Adrenal gland (tissue), 12 donors: ENCODE data around the gene NEK2. TPM values are rescaled to one million over a fixed set of nuclear protein-coding genes. Genes with fewer than 3 reads are reported as not detected.

Experiments
- DNase-seq, 7 donors: peaks; one replicate each; pipeline ENCODE4 v3.0.0-alpha.2; 2019 to 2020
- H3K27ac ChIP-seq, 5 donors: fragments of 200-600 bp; sonication (generic) in 4 of 5; 1 replicate in 3 of 5; 2 replicates in 2 of 5; pipeline versions ENCODE4 v1.5.1 to v1.8.0; 2016 to 2020; ENCODE audit warnings: mild to moderate bottlenecking in 1 of 5
- H3K27me3 ChIP-seq: fragments of 200-600 bp; 2 replicates; pipeline ENCODE4 v1.8.0; 2021
- H3K36me3 ChIP-seq, 2 donors: fragments of 200-600 bp; replicated peaks in 1 of 2; 1 replicate in 1 of 2; 2 replicates in 1 of 2; pipeline versions ENCODE4 v1.5.1 to v1.8.0; 2018 to 2022
- H3K4me1 ChIP-seq, 2 donors: fragments of 200-600 bp; replicated peaks in 1 of 2; 1 replicate in 1 of 2; 2 replicates in 1 of 2; pipeline versions ENCODE4 v1.5.1 to v1.8.0; 2018 to 2021
- H3K4me3 ChIP-seq, 4 donors: fragments of 200-600 bp; sonication (generic) in 3 of 4; one replicate each; pipeline ENCODE4 v1.5.1; 2016 to 2018
- H3K9me3 ChIP-seq, 3 donors: fragments of 200-600 bp; sonication (generic) in 1 of 3; replicated peaks in 1 of 3; 1 replicate in 2 of 3; 2 replicates in 1 of 3; pipeline versions ENCODE4 v1.5.1 to v1.8.0; 2016 to 2021
- CTCF ChIP-seq, 6 experiments: fragments of 450-650 bp in 4 of 6; fragments of 200-600 bp in 2 of 6; sonication (generic) in 1 of 6; IDR thresholded peaks; 1 replicate in 5 of 6; 2 replicates in 1 of 6; pipeline versions ENCODE4 v1.5.1 to v1.8.0; 2016 to 2021; ENCODE audit warnings: antibody characterized with exemption in 6 of 6, mild to moderate bottlenecking in 2 of 6, moderate library complexity in 1 of 6
- POLR2A ChIP-seq, 2 donors: fragments of 450-650 bp; IDR thresholded peaks; one replicate each; pipeline ENCODE4 v1.6.1; 2017; ENCODE audit warnings: antibody characterized with exemption in 2 of 2, mild to moderate bottlenecking in 2 of 2, moderate library complexity in 1 of 2
- WGBS, 4 donors: extraction: QIAGEN DNeasy Blood & Tissue Kit in 2 of 4; methylation state at CpG; one replicate each; pipeline versions ENCODE4 v1.1.5 to v1.1.7; 2013 to 2017; 5-methylcytosine and 5-hydroxymethylcytosine counted together
- intact Hi-C, 2 donors: fragments of 100-400 bp; cut with DNase I; formaldehyde crosslinking; loops; one replicate each; pipeline versions ENCODE4 v1.14.1 to v1.15.0; 2022 to 2023
- polyA plus RNA-seq, 3 donors: library from polyadenylated mRNA; stranded (reverse); fragments of 200-250 nt in 2 of 3; fragments of 350-450 nt in 1 of 3; fragmentation: Illumina TruSeq in 1 of 3; extraction: RNeasy Lipid Tissue Mini Kit (QIAGEN cat#74804) in 1 of 3; gene quantifications; one replicate each; pipeline ENCODE4 v1.2.3, GENCODE V29; 2013 to 2014
- total RNA-seq, 9 donors: library from RNA; depleted of rRNA in 4 of 9; stranded (reverse); fragments of >200 nt in 4 of 9; fragments of 120-200 nt in 1 of 9; fragmentation: NEBNext Ultra II Directional in 1 of 9; extraction: Animal tissue kit (Norgen Biotek cat#: 25700) in 1 of 9; gene quantifications; one replicate each; pipeline versions ENCODE4 v1.1.0 to v1.2.4, GENCODE V29; 2013 to 2023
- donor health status: healthy with polysubstance abuse.
- donor health status: Bipolar disorder and iron deficiency.
- donor health status: DM: yes; HTN: yes; CAD: no.
- donor health status: DM: no; HTN: no; CAD: no.
- donor health status: DM: no; HTN: no; CAD: no.
- donor health status: DM: yes; HTN: yes; CAD: no.

NEK2 gene
- total and polyA plus RNA-seq, 12 donors: 0.08 to 19.9 (median 0.95) TPM

- 85 to 93% (median 90%) methylated on average over 2 of the region's 2 CpGs for WGBS, 4 donors
- intact Hi-C loops: loop anchor here in 1 of 2 donors (10.0 kb wide), 2 partner anchors 346 to 766 kb away; partner anchors contain the start of genes DTL and INTS7
- H3K4me1 ChIP-seq: no peaks in the 10 kb centered on the region
Measured at GRCh38 chr1:211688421-211688820, 13.0 kb upstream of the NEK2 start.

GRCh38 chr1:211687462-211688215 is 12.2 kb upstream of the NEK2 start:
- no peak overlapping the region for H3K27ac ChIP-seq
- no peaks in the 10 kb centered on the region for H3K4me1 ChIP-seq
- WGBS, 4 donors: 88 to 97% (median 93%) methylated on average over 13 to 16 of the region's 16 CpGs
- TF ChIP-seq CTCF (IDR thresholded peaks at IDR 0.05) (no peak), POLR2A (IDR thresholded peaks at IDR 0.05) (no peak)
- no peaks in the 10 kb centered on the region for H3K9me3 ChIP-seq
- DNase-seq: no peak
- intact Hi-C loops: loop anchor here in 1 of 2 donors (10.0 kb wide), 2 partner anchors 347 to 767 kb away; partner anchors contain the start of genes DTL and INTS7
- H3K4me3 ChIP-seq: no peak overlapping the region
- no peaks in the 10 kb centered on the region for H3K27me3 ChIP-seq
- H3K36me3 ChIP-seq: no peaks in the 10 kb centered on the region

More at GRCh38 chr1:211688421-211688820, 13.0 kb upstream of the NEK2 start:
- H3K4me3 ChIP-seq: no peak overlapping the region
- no peak for DNase-seq
- no peaks in the 10 kb centered on the region for H3K27me3 ChIP-seq
- no peaks in the 10 kb centered on the region for H3K36me3 ChIP-seq
- TF ChIP-seq POLR2A (IDR thresholded peaks at IDR 0.05): no peak
- TF ChIP-seq CTCF (IDR thresholded peaks at IDR 0.05): no peak
- no peaks in the 10 kb centered on the region for H3K9me3 ChIP-seq
- H3K27ac ChIP-seq: no peak overlapping the region

- no peaks in the 10 kb centered on the region for H3K27me3 ChIP-seq
- 81 to 88% (median 86%) methylated on average over 2 to 7 of the region's 7 CpGs for WGBS, 4 donors
- H3K4me3 ChIP-seq: no peak overlapping the region
- H3K36me3 ChIP-seq: no peaks in the 10 kb centered on the region
- no peaks in the 10 kb centered on the region for H3K4me1 ChIP-seq
- H3K27ac ChIP-seq: no peak overlapping the region
- TF ChIP-seq CTCF (IDR thresholded peaks at IDR 0.05) (no peak), POLR2A (IDR thresholded peaks at IDR 0.05) (no peak)
- H3K9me3 ChIP-seq: no peaks in the 10 kb centered on the region
- intact Hi-C loops: loop anchor here in 1 of 2 donors (10.0 kb wide), 2 partner anchors 349 to 769 kb away; partner anchors contain the start of genes DTL and INTS7
- no peak for DNase-seq
Measured at GRCh38 chr1:211685823-211686222, 10.4 kb upstream of the NEK2 start.

GRCh38 chr1:211684791-211685190 is 9.4 kb upstream of the NEK2 start:
- H3K4me1 ChIP-seq: no peaks in the 10 kb centered on the region
- H3K27me3 ChIP-seq: no peaks in the 10 kb centered on the region
- WGBS, 4 donors: 84 to 92% (median 90%) methylated on average over 3 of the region's 3 CpGs
- no peaks in the 10 kb centered on the region for H3K9me3 ChIP-seq
- no peaks in the 10 kb centered on the region for H3K36me3 ChIP-seq
- no peak overlapping the region for H3K4me3 ChIP-seq
- intact Hi-C loops: loop anchor here in 1 of 2 donors (10.0 kb wide), 2 partner anchors 350 to 770 kb away; partner anchors contain the start of genes DTL and INTS7
- TF ChIP-seq POLR2A (IDR thresholded peaks at IDR 0.05): no peak
- no peak for TF ChIP-seq CTCF (IDR thresholded peaks at IDR 0.05)
- H3K27ac ChIP-seq: no peak overlapping the region
- DNase-seq: no peak
